ENCODE results near the gene DUS1L.

GRCh38 chr17:82014432-82014831 lies 51.2 kb downstream of the DUS1L start:
- TF ChIP-seq CTCF (optimal IDR thresholded peaks at IDR 0.05 in 1 of 3, IDR thresholded peaks at IDR 0.05 in 1 of 3, conservative IDR thresholded peaks at IDR 0.05 in 1 of 3; ENCODE audit: extremely low read depth in 1 of 3, insufficient read depth in 2 of 3, low read length in 3 of 3) (peak; percentile 19 to 63 (median 39)), EZH2 (IDR thresholded peaks at IDR 0.05; ENCODE audit: low read length) (no peak)

Measured in keratinocyte (primary cell).